Activated CD8-positive, alpha-beta memory T cell treated with anti-CD3 and anti-CD28 coated beads, Interleukin-2, amount 50 U/mL, for 24 hours (primary cell): ENCODE data around the gene DLL4.
A peak's percentile ranks its signal among the peaks of the same experiment; 100 is the strongest.
"Not testable (repeated sequence)": the region's sequence is repeated elsewhere in the genome, so short reads cannot be mapped to it uniquely, and the experiment has no call there.

ENCODE experiments used
- DNase-seq: peaks from one replicate; pipeline ENCODE4 v3.0.0-alpha.2; 2020; ENCODE audit errors: extremely low read depth

The DLL4 gene

GRCh38 chr15:40941528-40942336 lies 12.6 kb downstream of the DLL4 start:
- no peak for DNase-seq

- no peak for DNase-seq
Observed at GRCh38 chr15:40942337-40942854, 13.3 kb downstream of the DLL4 start.

GRCh38 chr15:40942878-40943277 lies 13.7 kb downstream of the DLL4 start:
- no peak for DNase-seq

- DNase-seq: no peak
Observed at GRCh38 chr15:40943764-40944365, 14.7 kb downstream of the DLL4 start.

GRCh38 chr15:40944510-40945296 lies 15.6 kb downstream of the DLL4 start:
- DNase-seq: no peak

GRCh38 chr15:40948706-40949473 lies 19.8 kb downstream of the DLL4 start:
- no peak for DNase-seq

- DNase-seq: no peak
Observed at GRCh38 chr15:40949756-40950207, 20.6 kb downstream of the DLL4 start.

GRCh38 chr15:40951764-40952163 lies 22.6 kb downstream of the DLL4 start:
- no peak for DNase-seq

- no peak for DNase-seq
Observed at GRCh38 chr15:40952301-40952900, 23.3 kb downstream of the DLL4 start.

GRCh38 chr15:40952901-40953712 lies 24.0 kb downstream of the DLL4 start, which contains the start of gene CHAC1:
TSS of gene CHAC1 (plus strand) at chr15:40953471. CDS start at chr15:40953584, 113 bp downstream.
- peak; percentile 90 for DNase-seq

GRCh38 chr15:40953713-40954074 lies 24.6 kb downstream of the DLL4 start:
- DNase-seq: no peak

GRCh38 chr15:40954158-40954848 lies 25.2 kb downstream of the DLL4 start:
- DNase-seq: not testable (repeated sequence)

GRCh38 chr15:40955141-40955903 lies 26.2 kb downstream of the DLL4 start:
- no peak for DNase-seq

GRCh38 chr15:40955930-40956540 lies 26.9 kb downstream of the DLL4 start:
- DNase-seq: no peak

GRCh38 chr15:40956541-40956982 lies 27.4 kb downstream of the DLL4 start:
- DNase-seq: no peak

- DNase-seq: no peak
Observed at GRCh38 chr15:40957041-40957555, 28.0 kb downstream of the DLL4 start.

- no peak for DNase-seq
Observed at GRCh38 chr15:40957581-40958051, 28.5 kb downstream of the DLL4 start.

- DNase-seq: no peak
Observed at GRCh38 chr15:40958146-40958545, 29.0 kb downstream of the DLL4 start.
